Natural killer cell (primary cell): ENCODE measurements around the gene CD200. TPM values are rescaled to one million over a fixed set of nuclear protein-coding genes. Genes with fewer than 3 reads are reported as not detected.

Experiments used
- ATAC-seq, 3 donors: fragments of 150-1000 bp in 2 of 3; fragments of 200-7000 bp in 1 of 3; cut with Tn5 transposase; 1 replicate in 1 of 3; 2 replicates in 2 of 3; pipeline ENCODE4 v1.10.0; 2021; ENCODE audit warnings: mild to moderate bottlenecking in 2 of 3, moderate library complexity in 2 of 3
- DNase-seq, 2 donors: peaks; one replicate each; pipeline versions ENCODE4 v3.0.0 to v3.0.0-alpha.2; 2013 to 2021; ENCODE audit warnings: mixed read lengths in 1 of 2
- H3K27ac ChIP-seq: one replicate; pipeline ENCODE4 v1.5.1; 2013; ENCODE audit warnings: mild to moderate bottlenecking, low read length
- H3K27me3 ChIP-seq: one replicate; pipeline ENCODE4 v1.6.1; 2013; ENCODE audit warnings: low read length; ENCODE audit not compliant: control insufficient read depth, insufficient read depth
- H3K36me3 ChIP-seq: one replicate; pipeline ENCODE4 v1.6.1; 2013; ENCODE audit warnings: low read length; ENCODE audit not compliant: control insufficient read depth, insufficient read depth
- H3K4me1 ChIP-seq: one replicate; pipeline ENCODE4 v1.6.1; 2013; ENCODE audit warnings: low read length; ENCODE audit not compliant: control insufficient read depth, insufficient read depth
- H3K4me3 ChIP-seq: one replicate; pipeline ENCODE4 v1.5.1; 2013; ENCODE audit warnings: low read length
- H3K9me3 ChIP-seq: one replicate; pipeline ENCODE4 v1.6.1; 2013; ENCODE audit warnings: low read length; ENCODE audit not compliant: control insufficient read depth, insufficient read depth
- H3K27ac Mint-ChIP-seq, 2 donors: one replicate each; pipeline ENCODE4 v1.8.0; 2022; ENCODE audit warnings: mild to moderate bottlenecking in 2 of 2, mixed read lengths in 2 of 2, moderate library complexity in 1 of 2
- H3K27me3 Mint-ChIP-seq, 2 donors: one replicate each; pipeline ENCODE4 v1.8.0; 2022; ENCODE audit warnings: low read depth in 2 of 2, mixed read lengths in 2 of 2
- H3K36me3 Mint-ChIP-seq: one replicate; pipeline ENCODE4 v1.8.0; 2022; ENCODE audit warnings: mixed read lengths
- H3K4me1 Mint-ChIP-seq, 2 donors: one replicate each; pipeline ENCODE4 v1.8.0; 2022; ENCODE audit warnings: mixed read lengths in 2 of 2
- H3K4me3 Mint-ChIP-seq: one replicate; pipeline ENCODE4 v1.8.0; 2022; ENCODE audit warnings: mild to moderate bottlenecking, moderate library complexity, mixed read lengths
- H3K9me3 Mint-ChIP-seq, 2 donors: one replicate each; pipeline ENCODE4 v1.8.0; 2022; ENCODE audit warnings: mixed read lengths in 2 of 2
- CTCF ChIP-seq: fragments of 200-600 bp; IDR thresholded peaks from one replicate; pipeline ENCODE4 v1.8.0; 2022; ENCODE audit warnings: antibody characterized with exemption
- WGBS: methylation state at CpG from one replicate; pipeline ENCODE4 v1.1.7; 2013; ENCODE audit warnings: missing lambda C conversion rate; ENCODE audit not compliant: insufficient coverage; 5-methylcytosine and 5-hydroxymethylcytosine counted together
- intact Hi-C: fragments of 100-400 bp; cut with micrococcal nuclease; formaldehyde crosslinking; loops from one replicate; pipeline ENCODE4 v1.14.2; 2022
- total RNA-seq, 4 donors: library from RNA; stranded (reverse); fragments of 120-200 nt in 1 of 4; gene quantifications; one replicate each; pipeline versions ENCODE4 v1.2.3 to v1.2.4, GENCODE V29; 2013 to 2022

CD200 gene
- total RNA-seq, 3 donors from 2014 or later (not counting 1 experiment from before 2014, with no cell fraction given): 0.35 TPM; not detected in 2

GRCh38 chr3:112306825-112307224 is 26.1 kb upstream of the CD200 start:
- intact Hi-C loops: no loop called here

GRCh38 chr3:112307557-112307956 is 25.4 kb upstream of the CD200 start:
- intact Hi-C loops: no loop called here
- TF ChIP-seq CTCF: no peak
- H3K9me3 ChIP-seq: no peaks in the 10 kb centered on the region
- H3K4me3 ChIP-seq: no peak overlapping the region
- no peak overlapping the region for H3K4me3 Mint-ChIP-seq
- H3K9me3 Mint-ChIP-seq: no peaks in the 10 kb centered on the region
- no peaks in the 10 kb centered on the region for H3K4me1 Mint-ChIP-seq
- H3K27ac Mint-ChIP-seq: no peak overlapping the region
- DNase-seq (no peak), ATAC-seq (no peak)
- no peaks in the 10 kb centered on the region for H3K36me3 Mint-ChIP-seq
- WGBS: 66% methylated on average over 2 of the region's 4 CpGs
- H3K27me3 Mint-ChIP-seq: no peaks in the 10 kb centered on the region
- peaks cover 9% of the 10 kb centered on the region for H3K4me1 ChIP-seq
- H3K27ac ChIP-seq: no peak overlapping the region
- no peaks in the 10 kb centered on the region for H3K36me3 ChIP-seq
- no peaks in the 10 kb centered on the region for H3K27me3 ChIP-seq

More at GRCh38 chr3:112306825-112307224, 26.1 kb upstream of the CD200 start:
- Histone ChIP-seq H3K4me1 (peaks cover 9% of the 10 kb centered on the region), H3K27ac (no peak overlapping the region), H3K9me3 (no peaks in the 10 kb centered on the region), H3K4me3 (no peak overlapping the region), H3K36me3 (no peaks in the 10 kb centered on the region), H3K27me3 (no peaks in the 10 kb centered on the region)
- H3K4me1 Mint-ChIP-seq: no peaks in the 10 kb centered on the region
- WGBS: 98% methylated on average over 8 of the region's 9 CpGs
- H3K9me3 Mint-ChIP-seq: no peaks in the 10 kb centered on the region
- no peak overlapping the region for H3K4me3 Mint-ChIP-seq
- H3K36me3 Mint-ChIP-seq: no peaks in the 10 kb centered on the region
- no peaks in the 10 kb centered on the region for H3K27me3 Mint-ChIP-seq
- DNase-seq: no peak
- H3K27ac Mint-ChIP-seq: no peak overlapping the region
- no peak for ATAC-seq
- TF ChIP-seq CTCF: no peak

- ATAC-seq (no peak), DNase-seq (no peak)
- intact Hi-C loops: no loop called here
- TF ChIP-seq CTCF: no peak
- Mint-ChIP-seq H3K4me1 (no peaks in the 10 kb centered on the region), H3K4me3 (no peak overlapping the region), H3K27me3 (peaks cover 0 to 2% of the 10 kb centered on the region in 2 donors), H3K36me3 (no peaks in the 10 kb centered on the region), H3K9me3 (no peaks in the 10 kb centered on the region), H3K27ac (no peak overlapping the region)
- no peak overlapping the region for H3K27ac ChIP-seq
- H3K9me3 ChIP-seq: no peaks in the 10 kb centered on the region
- H3K27me3 ChIP-seq: no peaks in the 10 kb centered on the region
- H3K4me1 ChIP-seq: peaks cover 8% of the 10 kb centered on the region
- 74% methylated on average over 4 of the region's 7 CpGs for WGBS
- no peaks in the 10 kb centered on the region for H3K36me3 ChIP-seq
- H3K4me3 ChIP-seq: no peak overlapping the region
Observed at GRCh38 chr3:112308151-112308911, 24.6 kb upstream of the CD200 start.

- no peak for TF ChIP-seq CTCF
- Histone ChIP-seq H3K27me3 (no peaks in the 10 kb centered on the region), H3K27ac (no peak overlapping the region), H3K4me3 (no peak overlapping the region), H3K4me1 (no peaks in the 10 kb centered on the region), H3K36me3 (no peaks in the 10 kb centered on the region), H3K9me3 (no peaks in the 10 kb centered on the region)
- no peaks in the 10 kb centered on the region for H3K36me3 Mint-ChIP-seq
- H3K4me1 Mint-ChIP-seq: no peaks in the 10 kb centered on the region
- H3K9me3 Mint-ChIP-seq: no peaks in the 10 kb centered on the region
- H3K27me3 Mint-ChIP-seq: peaks cover 0 to 13% of the 10 kb centered on the region in 2 donors
- no peak overlapping the region for H3K27ac Mint-ChIP-seq
- intact Hi-C loops: no loop called here
- 98% methylated on average over 2 of the region's 2 CpGs for WGBS
- H3K4me3 Mint-ChIP-seq: no peak overlapping the region
- no peak for DNase-seq
- ATAC-seq: no peak
Observed at GRCh38 chr3:112314649-112315048, 18.3 kb upstream of the CD200 start.
